GM12864 (cell line): Measurements from ENCODE around the gene PLEKHO2.
A peak's percentile ranks its signal among the peaks of the same experiment; 100 is the strongest.
"Not testable (repeated sequence)": the region's sequence is repeated elsewhere in the genome, so short reads cannot be mapped to it uniquely, and the experiment has no call there.

Experiments
- DNase-seq: peaks from one replicate; pipeline ENCODE4 v3.0.0-alpha.2; 2011; ENCODE audit warnings: low read depth
- H3K4me3 ChIP-seq: 2 replicates; pipeline ENCODE4 v1.5.1; 2011; ENCODE audit warnings: mild to moderate bottlenecking, low read depth, low read length, control low read depth
- CTCF ChIP-seq: IDR thresholded peaks from 2 replicates; pipeline ENCODE4 v1.5.1; 2011; ENCODE audit warnings: low read depth, mild to moderate bottlenecking, moderate library complexity, low read length, control low read depth, inconsistent platforms; ENCODE audit errors: missing control alignments

PLEKHO2 gene

GRCh38 chr15:64813075-64813474 lies 28.6 kb upstream of the PLEKHO2 start:
- TF ChIP-seq CTCF: no peak
- DNase-seq: peak; percentile 35
- H3K4me3 ChIP-seq: no peak overlapping the region

- DNase-seq, H3K4me3 ChIP-seq: not testable (repeated sequence)
Measured at GRCh38 chr15:64814283-64814682, 27.4 kb upstream of the PLEKHO2 start.

GRCh38 chr15:64814965-64815364 lies 26.8 kb upstream of the PLEKHO2 start:
- not testable (repeated sequence) for DNase-seq, H3K4me3 ChIP-seq

- no peak for DNase-seq
- H3K4me3 ChIP-seq: no peak overlapping the region
- TF ChIP-seq CTCF: no peak
Measured at GRCh38 chr15:64816452-64816851, 25.3 kb upstream of the PLEKHO2 start.

GRCh38 chr15:64824929-64825430 lies 16.7 kb upstream of the PLEKHO2 start:
- TF ChIP-seq CTCF: no peak
- DNase-seq: no peak
- H3K4me3 ChIP-seq: peak overlapping the region; percentile 95

- peak within 1 kb of the TSS; percentile 95 for H3K4me3 ChIP-seq
- peak; percentile 99 for DNase-seq
- TF ChIP-seq CTCF: no peak
Measured at GRCh38 chr15:64825431-64826294, 16.1 kb upstream of the PLEKHO2 start, which contains the start of gene PIF1. PIF1 (minus strand) TSS chr15:64825647; CDS start chr15:64824335, 1,312 bp downstream.

GRCh38 chr15:64828985-64829384 lies 12.7 kb upstream of the PLEKHO2 start:
- no peak overlapping the region for H3K4me3 ChIP-seq
- no peak for DNase-seq
- no peak for TF ChIP-seq CTCF

GRCh38 chr15:64833690-64834089 lies 8.0 kb upstream of the PLEKHO2 start:
- TF ChIP-seq CTCF: no peak
- H3K4me3 ChIP-seq: no peak overlapping the region
- no peak for DNase-seq
